Ascending aorta (tissue), 2 donors: Measurements from ENCODE around the gene MRPL58. TPM values are rescaled to one million over a fixed set of nuclear protein-coding genes. Genes with fewer than 3 reads are reported as not detected.
"Not testable (repeated sequence)": the region's sequence is repeated elsewhere in the genome, so short reads cannot be mapped to it uniquely, and the experiment has no call there.

Experiments used
- DNase-seq, 2 donors: peaks; one replicate each; pipeline ENCODE4 v3.0.0-alpha.2; 2019; ENCODE audit warnings: low spot score in 2 of 2
- H3K27ac ChIP-seq, 2 donors: fragments of 200-600 bp; sonication (generic); one replicate each; pipeline ENCODE4 v1.5.1; 2016 to 2017; ENCODE audit warnings: mild to moderate bottlenecking in 1 of 2
- H3K27me3 ChIP-seq: fragments of 200-600 bp; sonication (generic); one replicate; pipeline ENCODE4 v1.5.1; 2017
- H3K36me3 ChIP-seq, 2 donors: fragments of 200-600 bp; sonication (generic); one replicate each; pipeline ENCODE4 v1.5.1; 2016
- H3K4me1 ChIP-seq, 2 donors: fragments of 200-600 bp; sonication (generic); one replicate each; pipeline ENCODE4 v1.5.1; 2016 to 2017; ENCODE audit warnings: mild to moderate bottlenecking in 1 of 2
- H3K4me3 ChIP-seq, 2 donors: fragments of 200-600 bp; sonication (generic); one replicate each; pipeline ENCODE4 v1.5.1; 2016 to 2017; ENCODE audit warnings: mild to moderate bottlenecking in 1 of 2
- H3K9me3 ChIP-seq, 2 donors: fragments of 200-600 bp; sonication (generic); one replicate each; pipeline ENCODE4 v1.5.1; 2016
- CTCF ChIP-seq, 3 experiments: fragments of 200-600 bp in 2 of 3; fragments of 450-650 bp in 1 of 3; sonication (generic) in 2 of 3; IDR thresholded peaks; one replicate each; pipeline ENCODE4 v1.5.1; 2016 to 2019; ENCODE audit warnings: antibody characterized with exemption in 3 of 3, mild to moderate bottlenecking in 1 of 3, moderate library complexity in 1 of 3
- intact Hi-C: fragments of 100-400 bp; cut with DNase I; formaldehyde crosslinking; loops from one replicate; pipeline ENCODE4 v1.15.1; 2023
- total RNA-seq: library from RNA; depleted of rRNA; stranded (reverse); fragments of >200 nt; gene quantifications from one replicate; pipeline ENCODE4 v1.1.0, GENCODE V29; 2016

Gene MRPL58
- total RNA-seq, 1 donor from 2014 or later: 14.5 TPM

GRCh38 chr17:74981979-74982662 lies 30.3 kb upstream of the MRPL58 start:
- DNase-seq: peak; percentile 51 to 87
- Histone ChIP-seq H3K27me3 (no peaks in the 10 kb centered on the region), H3K36me3 (no peaks in the 10 kb centered on the region), H3K27ac (peak overlapping the region; percentile 91 to 95), H3K4me1 (peaks cover 6 to 17% of the 10 kb centered on the region in 2 donors), H3K4me3 (peak overlapping the region; percentile 67 to 68), H3K9me3 (no peaks in the 10 kb centered on the region)
- TF ChIP-seq CTCF (IDR thresholded peaks at IDR 0.05): peak in 1 of 3 experiments; percentile 38
- intact Hi-C loops: loop anchor here (10.0 kb wide), 1 partner anchor 537 kb away; no protein-coding TSS in a partner anchor

- Histone ChIP-seq H3K4me3 (peak overlapping the region; percentile 67 to 68), H3K4me1 (peaks cover 6 to 17% of the 10 kb centered on the region in 2 donors), H3K27ac (peak overlapping the region; percentile 91 to 95)
- not testable (repeated sequence) for H3K9me3 ChIP-seq, DNase-seq, H3K36me3 ChIP-seq, H3K27me3 ChIP-seq
- intact Hi-C loops: loop anchor here (10.0 kb wide), 1 partner anchor 538 kb away; no protein-coding TSS in a partner anchor
Measured at GRCh38 chr17:74982663-74983313, 29.7 kb upstream of the MRPL58 start.

- Histone ChIP-seq H3K36me3 (no peaks in the 10 kb centered on the region), H3K27me3 (no peaks in the 10 kb centered on the region), H3K4me1 (peaks cover 9 to 18% of the 10 kb centered on the region in 2 donors), H3K9me3 (no peaks in the 10 kb centered on the region), H3K27ac (no peak overlapping the region), H3K4me3 (no peak overlapping the region)
- intact Hi-C loops: loop anchor here (10.0 kb wide), 1 partner anchor 541 kb away; no protein-coding TSS in a partner anchor
- DNase-seq: no peak
- no peak for TF ChIP-seq CTCF (IDR thresholded peaks at IDR 0.05)
Measured at GRCh38 chr17:74986206-74986576, 26.3 kb upstream of the MRPL58 start.

GRCh38 chr17:74987418-74987908 lies 25.0 kb upstream of the MRPL58 start, which contains the start of gene CDR2L:
Gene CDR2L, plus strand, starts transcription at chr17:74987632. Its CDS starts 412 bp downstream, at chr17:74988044.
- Histone ChIP-seq H3K4me1 (peaks cover 3 to 9% of the 10 kb centered on the region in 2 donors), H3K27ac (peak within 1 kb of the TSS; percentile 98 to 99), H3K36me3 (no peaks in the 10 kb centered on the region), H3K9me3 (no peaks in the 10 kb centered on the region), H3K4me3 (peak within 1 kb of the TSS; percentile 82 to 95), H3K27me3 (no peaks in the 10 kb centered on the region)
- peak; percentile 90 to 99 for DNase-seq
- intact Hi-C loops: loop anchor here (1.0 to 10.0 kb wide), 2 partner anchors 59 to 543 kb away; partner anchors contain the start of gene ATP5PD
- no peak for TF ChIP-seq CTCF (IDR thresholded peaks at IDR 0.05)

GRCh38 chr17:74987909-74988711 lies 24.4 kb upstream of the MRPL58 start:
- peak; percentile 59 to 94 for DNase-seq
- Histone ChIP-seq H3K4me3 (peak overlapping the region; percentile 82 to 95), H3K4me1 (peaks cover 3 to 6% of the 10 kb centered on the region in 2 donors), H3K27ac (peak overlapping the region; percentile 98 to 99), H3K9me3 (no peaks in the 10 kb centered on the region), H3K27me3 (no peaks in the 10 kb centered on the region), H3K36me3 (no peaks in the 10 kb centered on the region)
- peak; percentile 14 to 56 (median 42) for TF ChIP-seq CTCF (IDR thresholded peaks at IDR 0.05)
- intact Hi-C loops: loop anchor here (1.0 to 10.0 kb wide), 5 partner anchors 24 to 543 kb away; partner anchors contain the start of genes ATP5PD and MRPL58
